ENCODE data around the gene SELPLG.
"Not testable (repeated sequence)": the region's sequence is repeated elsewhere in the genome, so short reads cannot be mapped to it uniquely, and the experiment has no call there.

SELPLG gene

DNA sequence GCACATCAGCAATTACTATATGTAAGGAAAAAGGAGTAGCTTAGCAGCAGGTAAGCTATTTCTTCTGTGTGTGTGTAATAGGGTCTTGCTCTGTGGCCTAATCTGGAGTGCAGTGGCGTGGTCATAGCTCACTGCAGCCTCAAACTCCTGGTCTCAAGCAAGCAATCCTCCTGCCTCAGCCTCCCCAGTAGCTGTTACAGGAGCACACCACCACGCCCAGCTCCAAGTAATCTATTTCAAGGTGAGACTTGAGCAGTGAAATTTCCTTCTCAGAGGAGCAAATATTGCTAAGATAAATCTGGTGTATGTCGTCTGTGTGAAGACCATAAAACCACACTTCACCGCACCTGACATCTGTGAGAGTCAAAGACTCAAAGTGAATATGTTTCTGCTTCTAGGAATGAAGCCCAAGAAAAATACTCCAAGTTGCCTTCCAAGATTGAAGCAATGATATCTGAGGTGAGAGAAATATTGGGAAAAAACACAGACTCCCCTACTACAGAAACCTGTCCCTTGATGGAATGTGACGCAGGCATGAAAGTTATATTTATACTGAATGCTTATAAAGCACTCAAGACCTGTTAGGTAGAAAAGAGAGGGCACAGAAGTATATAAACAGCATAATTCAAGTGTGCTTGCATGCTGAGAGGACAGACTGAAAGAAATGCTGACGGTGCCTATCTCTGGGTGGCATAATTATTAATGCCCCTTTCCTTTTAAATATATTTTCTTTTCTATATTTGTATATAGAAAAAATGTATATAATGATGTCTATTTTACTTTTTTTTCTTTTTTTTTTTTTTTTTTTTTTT is 2.5 kb upstream of the SELPLG start:
- Histone ChIP-seq H3K27me3 (ENCODE audit: insufficient read depth, poor library complexity, severe bottlenecking) (no peaks in the 10 kb centered on the region), H3K4me3 (replicated peaks; ENCODE audit: insufficient read depth, low read length) (no peak overlapping the region), H3K27ac (replicated peaks) (peak overlapping the region; percentile 98)
- DNase-seq (ENCODE audit: low read depth in 1 of 2, low spot score in 1 of 2): no peak
- no peak for TF ChIP-seq GABPA (IDR thresholded peaks at IDR 0.05; ENCODE audit: low read depth)

DNA sequence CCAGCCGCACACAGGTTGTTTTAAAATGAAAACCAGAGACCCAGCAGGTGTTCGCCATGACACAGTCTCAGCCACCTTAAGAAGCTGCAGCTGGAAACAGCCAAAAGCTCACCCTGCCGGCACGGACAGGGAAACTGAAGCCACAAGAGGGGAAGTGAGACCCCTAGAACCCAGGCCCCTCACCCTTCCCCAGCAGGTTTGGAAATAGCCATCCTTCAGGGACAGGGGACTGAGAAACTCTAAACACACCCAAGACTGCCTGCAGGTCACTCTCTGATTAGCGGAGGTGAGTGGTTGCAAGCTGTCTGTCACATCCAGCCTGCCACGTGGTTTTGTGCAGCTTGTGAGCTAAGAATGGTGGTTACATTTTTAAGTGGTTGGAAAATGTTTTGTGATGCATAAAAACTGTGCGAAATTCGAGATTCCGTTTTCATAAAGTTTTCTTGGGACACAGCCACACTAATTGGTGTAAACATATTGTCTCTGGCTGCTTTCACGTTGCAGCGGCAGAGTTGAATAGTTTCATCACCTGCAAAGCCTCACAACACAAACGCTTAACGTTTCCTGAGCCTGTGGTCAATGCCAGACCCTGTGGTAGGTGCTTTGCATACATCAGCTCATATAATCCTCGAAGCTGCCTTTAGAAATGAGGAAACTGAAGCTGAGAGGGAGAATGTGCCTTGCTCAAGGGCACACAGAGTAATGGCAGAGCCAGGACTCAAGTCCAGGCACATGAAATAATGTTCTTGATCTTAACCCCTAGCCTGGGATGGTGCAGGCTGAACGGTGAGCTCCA is 1.7 kb upstream of the SELPLG start:
- TF ChIP-seq POLR2AphosphoS5 (IDR thresholded peaks at IDR 0.05; ENCODE audit: low read depth) (peak; percentile 71), GABPA (IDR thresholded peaks at IDR 0.05; ENCODE audit: low read depth) (no peak), SPI1 (IDR thresholded peaks at IDR 0.05; ENCODE audit: borderline replicate concordance, low read depth) (peak; percentile 51; the same call in 1 of the 2 replicates)
- TF ChIP-seq, protein P1, sequence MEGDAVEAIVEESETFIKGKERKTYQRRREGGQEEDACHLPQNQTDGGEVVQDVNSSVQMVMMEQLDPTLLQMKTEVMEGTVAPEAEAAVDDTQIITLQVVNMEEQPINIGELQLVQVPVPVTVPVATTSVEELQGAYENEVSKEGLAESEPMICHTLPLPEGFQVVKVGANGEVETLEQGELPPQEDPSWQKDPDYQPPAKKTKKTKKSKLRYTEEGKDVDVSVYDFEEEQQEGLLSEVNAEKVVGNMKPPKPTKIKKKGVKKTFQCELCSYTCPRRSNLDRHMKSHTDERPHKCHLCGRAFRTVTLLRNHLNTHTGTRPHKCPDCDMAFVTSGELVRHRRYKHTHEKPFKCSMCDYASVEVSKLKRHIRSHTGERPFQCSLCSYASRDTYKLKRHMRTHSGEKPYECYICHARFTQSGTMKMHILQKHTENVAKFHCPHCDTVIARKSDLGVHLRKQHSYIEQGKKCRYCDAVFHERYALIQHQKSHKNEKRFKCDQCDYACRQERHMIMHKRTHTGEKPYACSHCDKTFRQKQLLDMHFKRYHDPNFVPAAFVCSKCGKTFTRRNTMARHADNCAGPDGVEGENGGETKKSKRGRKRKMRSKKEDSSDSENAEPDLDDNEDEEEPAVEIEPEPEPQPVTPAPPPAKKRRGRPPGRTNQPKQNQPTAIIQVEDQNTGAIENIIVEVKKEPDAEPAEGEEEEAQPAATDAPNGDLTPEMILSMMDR (IDR thresholded peaks at IDR 0.05; ENCODE audit: insufficient read depth, low read length): no peak
- TF ChIP-seq, protein P2, sequence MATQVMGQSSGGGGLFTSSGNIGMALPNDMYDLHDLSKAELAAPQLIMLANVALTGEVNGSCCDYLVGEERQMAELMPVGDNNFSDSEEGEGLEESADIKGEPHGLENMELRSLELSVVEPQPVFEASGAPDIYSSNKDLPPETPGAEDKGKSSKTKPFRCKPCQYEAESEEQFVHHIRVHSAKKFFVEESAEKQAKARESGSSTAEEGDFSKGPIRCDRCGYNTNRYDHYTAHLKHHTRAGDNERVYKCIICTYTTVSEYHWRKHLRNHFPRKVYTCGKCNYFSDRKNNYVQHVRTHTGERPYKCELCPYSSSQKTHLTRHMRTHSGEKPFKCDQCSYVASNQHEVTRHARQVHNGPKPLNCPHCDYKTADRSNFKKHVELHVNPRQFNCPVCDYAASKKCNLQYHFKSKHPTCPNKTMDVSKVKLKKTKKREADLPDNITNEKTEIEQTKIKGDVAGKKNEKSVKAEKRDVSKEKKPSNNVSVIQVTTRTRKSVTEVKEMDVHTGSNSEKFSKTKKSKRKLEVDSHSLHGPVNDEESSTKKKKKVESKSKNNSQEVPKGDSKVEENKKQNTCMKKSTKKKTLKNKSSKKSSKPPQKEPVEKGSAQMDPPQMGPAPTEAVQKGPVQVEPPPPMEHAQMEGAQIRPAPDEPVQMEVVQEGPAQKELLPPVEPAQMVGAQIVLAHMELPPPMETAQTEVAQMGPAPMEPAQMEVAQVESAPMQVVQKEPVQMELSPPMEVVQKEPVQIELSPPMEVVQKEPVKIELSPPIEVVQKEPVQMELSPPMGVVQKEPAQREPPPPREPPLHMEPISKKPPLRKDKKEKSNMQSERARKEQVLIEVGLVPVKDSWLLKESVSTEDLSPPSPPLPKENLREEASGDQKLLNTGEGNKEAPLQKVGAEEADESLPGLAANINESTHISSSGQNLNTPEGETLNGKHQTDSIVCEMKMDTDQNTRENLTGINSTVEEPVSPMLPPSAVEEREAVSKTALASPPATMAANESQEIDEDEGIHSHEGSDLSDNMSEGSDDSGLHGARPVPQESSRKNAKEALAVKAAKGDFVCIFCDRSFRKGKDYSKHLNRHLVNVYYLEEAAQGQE (IDR thresholded peaks at IDR 0.05; ENCODE audit: insufficient replicate concordance, low read depth): no peak
- Histone ChIP-seq H3K4me3 (replicated peaks; ENCODE audit: insufficient read depth, low read length) (no peak overlapping the region), H3K27ac (replicated peaks) (peak overlapping the region; percentile 98), H3K27me3 (ENCODE audit: insufficient read depth, poor library complexity, severe bottlenecking) (no peaks in the 10 kb centered on the region)
- DNase-seq (ENCODE audit: low read depth in 1 of 2, low spot score in 1 of 2): peak; percentile 73 to 96

DNA sequence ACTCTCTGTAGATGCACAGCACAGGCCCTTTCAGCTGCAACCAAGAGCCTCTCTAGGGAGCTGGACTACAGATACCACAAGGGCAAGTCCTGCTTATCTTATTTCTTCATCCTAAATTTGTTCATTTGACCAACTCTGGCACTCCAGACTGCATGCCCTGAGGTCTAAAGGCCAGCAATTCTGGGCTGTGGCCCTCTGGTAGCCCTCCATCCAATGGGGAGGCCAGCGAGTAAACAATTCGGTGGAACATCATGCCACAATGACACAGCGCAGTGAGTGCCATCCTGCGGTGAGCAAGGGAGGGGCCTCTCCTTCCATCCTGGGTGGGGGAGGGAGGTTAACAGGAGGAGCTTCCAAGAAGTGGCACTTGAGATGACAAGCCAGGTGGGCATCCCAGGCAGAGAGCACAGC is 652 bp upstream of the SELPLG start:
- no peak overlapping the region; the same call in 1 of the 2 replicates for H3K4me3 ChIP-seq (replicated peaks; ENCODE audit: insufficient read depth, low read length)
- TF ChIP-seq SPI1 (IDR thresholded peaks at IDR 0.05; ENCODE audit: borderline replicate concordance, low read depth) (no peak), POLR2AphosphoS5 (IDR thresholded peaks at IDR 0.05; ENCODE audit: low read depth) (peak; percentile 51; the same call in 1 of the 2 replicates)
- TF ChIP-seq, protein P1 (IDR thresholded peaks at IDR 0.05; ENCODE audit: insufficient read depth, low read length): no peak
- TF ChIP-seq, protein P2 (IDR thresholded peaks at IDR 0.05; ENCODE audit: insufficient replicate concordance, low read depth): peak; percentile 7
- no peaks in the 10 kb centered on the region for H3K27me3 ChIP-seq (ENCODE audit: insufficient read depth, poor library complexity, severe bottlenecking)
- DNase-seq (ENCODE audit: low read depth in 1 of 2, low spot score in 1 of 2): peak; percentile 91 to 94
- peak overlapping the region; percentile 98 for H3K27ac ChIP-seq (replicated peaks)

DNA sequence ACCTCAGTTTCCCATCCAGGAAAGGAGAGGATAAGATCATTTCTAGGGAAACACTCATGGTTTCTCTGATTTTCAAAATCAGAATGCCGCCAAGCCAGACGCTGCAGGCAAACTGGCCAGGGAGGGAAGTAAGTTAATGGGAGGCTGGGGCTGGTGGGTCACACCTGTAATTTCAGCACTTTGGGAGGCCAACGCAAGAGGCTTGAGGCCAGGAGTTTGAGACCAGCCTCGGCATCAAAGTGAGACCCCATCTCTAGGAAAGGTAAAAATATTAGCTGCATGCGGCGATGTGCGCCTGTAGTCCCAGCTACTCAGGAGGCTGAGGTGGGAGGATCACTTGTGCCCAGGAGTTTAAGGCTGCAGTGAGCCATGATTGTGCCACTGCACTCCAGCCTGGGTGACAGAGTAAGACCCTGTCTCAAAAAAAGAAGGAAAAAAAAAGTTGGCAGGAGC is 587 bp downstream of the SELPLG start:
- peak in 1 of 2 experiments; percentile 28 for DNase-seq (ENCODE audit: low read depth in 1 of 2, low spot score in 1 of 2)
- TF ChIP-seq SPI1 (IDR thresholded peaks at IDR 0.05; ENCODE audit: borderline replicate concordance, low read depth) (no peak), POLR2AphosphoS5 (IDR thresholded peaks at IDR 0.05; ENCODE audit: low read depth) (no peak), GABPA (IDR thresholded peaks at IDR 0.05; ENCODE audit: low read depth) (no peak)
- TF ChIP-seq, protein P1 (IDR thresholded peaks at IDR 0.05; ENCODE audit: insufficient read depth, low read length): no peak
- TF ChIP-seq, protein P2 (IDR thresholded peaks at IDR 0.05; ENCODE audit: insufficient replicate concordance, low read depth): no peak
- Histone ChIP-seq H3K27me3 (ENCODE audit: insufficient read depth, poor library complexity, severe bottlenecking) (no peaks in the 10 kb centered on the region), H3K27ac (replicated peaks) (peak overlapping the region; percentile 98), H3K4me3 (replicated peaks; ENCODE audit: insufficient read depth, low read length) (peak overlapping the region; percentile 53)

DNA sequence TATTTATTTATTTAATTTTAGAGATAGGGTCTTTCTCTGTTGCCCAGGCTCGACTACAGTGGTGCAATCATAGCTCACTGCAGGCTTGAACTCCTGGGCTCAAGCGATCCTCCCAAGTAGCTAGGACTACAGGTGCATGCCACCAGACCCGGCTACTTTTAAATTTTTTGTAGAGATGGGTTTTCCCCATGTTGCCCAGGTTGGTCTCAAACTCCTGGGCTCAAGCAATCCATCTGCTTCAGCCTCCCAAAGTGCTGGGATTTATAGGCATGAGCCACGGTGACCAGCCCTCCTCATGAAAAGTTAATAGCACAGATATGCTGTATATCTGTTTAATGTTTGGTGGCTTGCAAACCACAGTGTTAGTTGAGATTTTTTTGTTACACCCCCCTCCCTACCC is 2.4 kb downstream of the SELPLG start:
- peak overlapping the region; percentile 98 for H3K27ac ChIP-seq (replicated peaks)
- not testable (repeated sequence) for DNase-seq (ENCODE audit: low read depth in 1 of 2, low spot score in 1 of 2)

More for the DNA sequence above, 2.4 kb downstream of the SELPLG start:
- H3K4me3 ChIP-seq (replicated peaks; ENCODE audit: insufficient read depth, low read length): peak overlapping the region; percentile 53; the same call in 1 of the 2 replicates
- not testable (repeated sequence) for H3K27me3 ChIP-seq (ENCODE audit: insufficient read depth, poor library complexity, severe bottlenecking)
